ENCODE measurements around the gene DPYSL5.

- TF ChIP-seq POLR2A (IDR thresholded peaks at IDR 0.05; ENCODE audit: low read depth, low read length) (no peak), SPI1 (IDR thresholded peaks at IDR 0.05; ENCODE audit: low read depth, low read length) (no peak)
Measured at GRCh38 chr2:26860211-26860850, 12.4 kb downstream of the DPYSL5 start.
